HEK293 (cell line): ENCODE results near the gene RPL3.

Source experiments
- EGR2 ChIP-seq: fragments of 450-650 bp; formaldehyde crosslinking; IDR thresholded peaks from 2 replicates; pipeline ENCODE4 v1.5.1; 2016; ENCODE audit warnings: low read depth, missing biosample characterization, missing genetic modification characterization
- FEZF1 ChIP-seq: fragments of 450-650 bp; formaldehyde crosslinking; IDR thresholded peaks from 2 replicates; pipeline ENCODE4 v1.5.1; 2016; ENCODE audit warnings: missing biosample characterization, missing genetic modification characterization
- GLIS2 ChIP-seq: fragments of 450-650 bp; formaldehyde crosslinking; IDR thresholded peaks from 2 replicates; pipeline ENCODE4 v1.5.1; 2016; ENCODE audit warnings: missing biosample characterization, missing genetic modification characterization
- KLF1 ChIP-seq: fragments of 450-650 bp; formaldehyde crosslinking; IDR thresholded peaks from 2 replicates; pipeline ENCODE4 v1.5.1; 2016; ENCODE audit warnings: missing biosample characterization, missing genetic modification characterization
- KLF16 ChIP-seq: fragments of 450-650 bp; formaldehyde crosslinking; IDR thresholded peaks from 2 replicates; pipeline ENCODE4 v1.5.1; 2017; ENCODE audit warnings: missing biosample characterization, missing genetic modification characterization
- MEIS1 ChIP-seq: sonication (generic); formaldehyde crosslinking; IDR thresholded peaks from 2 replicates; pipeline ENCODE4 v1.8.1; 2022; ENCODE audit warnings: missing genetic modification reagents, mild to moderate bottlenecking, borderline replicate concordance
- MZF1 ChIP-seq: fragments of 450-650 bp; formaldehyde crosslinking; IDR thresholded peaks from 2 replicates; pipeline ENCODE4 v1.5.1; 2017; ENCODE audit warnings: missing biosample characterization, missing genetic modification characterization, borderline replicate concordance
- OSR2 ChIP-seq: fragments of 450-650 bp; formaldehyde crosslinking; IDR thresholded peaks from 2 replicates; pipeline ENCODE4 v1.5.1; 2016; ENCODE audit warnings: missing biosample characterization, missing genetic modification characterization
- PRDM1 ChIP-seq: fragments of 450-650 bp; formaldehyde crosslinking; IDR thresholded peaks from 2 replicates; pipeline ENCODE4; 2016; ENCODE audit warnings: missing biosample characterization, missing genetic modification characterization
- TRIM28 ChIP-seq: IDR thresholded peaks from 2 replicates; pipeline ENCODE4 v1.6.1; 2011; ENCODE audit warnings: low read length, control low read depth, borderline replicate concordance
- ZBTB1 ChIP-seq: fragments of 450-650 bp; formaldehyde crosslinking; IDR thresholded peaks from 2 replicates; pipeline ENCODE4 v1.5.1; 2016; ENCODE audit warnings: missing biosample characterization, missing genetic modification characterization
- ZFP3 ChIP-seq: fragments of 450-650 bp; formaldehyde crosslinking; IDR thresholded peaks from 2 replicates; pipeline ENCODE4 v1.5.1; 2016; ENCODE audit warnings: low read depth, missing biosample characterization, missing genetic modification characterization
- ZFP41 ChIP-seq: fragments of 450-650 bp; formaldehyde crosslinking; IDR thresholded peaks from 2 replicates; pipeline ENCODE4 v1.5.1; 2016; ENCODE audit warnings: missing biosample characterization, missing genetic modification characterization, borderline replicate concordance
- ZNF157 ChIP-seq: fragments of 450-650 bp; formaldehyde crosslinking; IDR thresholded peaks from 2 replicates; pipeline ENCODE4 v1.5.1; 2016; ENCODE audit warnings: missing biosample characterization, missing genetic modification characterization
- ZNF19 ChIP-seq: fragments of 450-650 bp; formaldehyde crosslinking; IDR thresholded peaks from 2 replicates; pipeline ENCODE4; 2016; ENCODE audit warnings: missing biosample characterization, missing genetic modification characterization, low read depth
- ZNF24 ChIP-seq: fragments of 450-650 bp; formaldehyde crosslinking; IDR thresholded peaks from 2 replicates; pipeline ENCODE4 v1.5.1; 2016; ENCODE audit warnings: missing biosample characterization, missing genetic modification characterization
- ZNF335 ChIP-seq: fragments of 450-650 bp; formaldehyde crosslinking; conservative IDR thresholded peaks from 2 replicates; pipeline ENCODE4 v1.5.1; 2016; ENCODE audit warnings: missing biosample characterization, missing genetic modification characterization
- ZNF354C ChIP-seq: fragments of 450-650 bp; formaldehyde crosslinking; IDR thresholded peaks from 2 replicates; pipeline ENCODE4 v1.5.1; 2016; ENCODE audit warnings: missing biosample characterization, missing genetic modification characterization, low read depth, borderline replicate concordance
- ZNF423 ChIP-seq: fragments of 450-650 bp; formaldehyde crosslinking; IDR thresholded peaks from 2 replicates; pipeline ENCODE4 v1.5.1; 2016; ENCODE audit warnings: missing biosample characterization, missing genetic modification characterization
- ZNF514 ChIP-seq: fragments of 450-650 bp; formaldehyde crosslinking; IDR thresholded peaks from 2 replicates; pipeline ENCODE4 v1.5.1; 2016; ENCODE audit warnings: missing biosample characterization, missing genetic modification characterization
- ZNF548 ChIP-seq: fragments of 450-650 bp; formaldehyde crosslinking; IDR thresholded peaks from 2 replicates; pipeline ENCODE4 v1.5.1; 2016; ENCODE audit warnings: missing biosample characterization, missing genetic modification characterization
- ZNF624 ChIP-seq: fragments of 450-650 bp; formaldehyde crosslinking; IDR thresholded peaks from 2 replicates; pipeline ENCODE4 v1.5.1; 2017; ENCODE audit warnings: missing biosample characterization, missing genetic modification characterization
- ZNF670 ChIP-seq: fragments of 450-650 bp; formaldehyde crosslinking; IDR thresholded peaks from 2 replicates; pipeline ENCODE4 v1.5.1; 2016; ENCODE audit warnings: missing biosample characterization, missing genetic modification characterization, low read depth
- ZXDB ChIP-seq: fragments of 450-650 bp; formaldehyde crosslinking; IDR thresholded peaks from 2 replicates; pipeline ENCODE4 v1.5.1; 2016; ENCODE audit warnings: missing biosample characterization, missing genetic modification characterization
- TF ChIP-seq, protein P1 (sequence below): IDR thresholded peaks from 2 replicates; pipeline ENCODE4 v1.6.1; 2011; ENCODE audit warnings: mild to moderate bottlenecking, low read depth, low read length, borderline replicate concordance
- TF ChIP-seq, protein P2 (sequence below): fragments of 450-650 bp; formaldehyde crosslinking; IDR thresholded peaks from 2 replicates; pipeline ENCODE4; 2016; ENCODE audit warnings: missing biosample characterization, missing genetic modification characterization
- TF ChIP-seq, protein P3 (sequence below): fragments of 450-650 bp; formaldehyde crosslinking; IDR thresholded peaks from 2 replicates; pipeline ENCODE4 v1.5.1; 2016; ENCODE audit warnings: missing biosample characterization, missing genetic modification characterization
- TF ChIP-seq, protein P4 (sequence below): fragments of 450-650 bp; formaldehyde crosslinking; IDR thresholded peaks from 2 replicates; pipeline ENCODE4 v1.5.1; 2016; ENCODE audit warnings: missing biosample characterization, missing genetic modification characterization
- TF ChIP-seq, protein P5 (sequence below): fragments of 450-650 bp; formaldehyde crosslinking; IDR thresholded peaks from 2 replicates; pipeline ENCODE4 v1.5.1; 2017; ENCODE audit warnings: missing biosample characterization, missing genetic modification characterization
- TF ChIP-seq, protein P6 (sequence below): fragments of 450-650 bp; formaldehyde crosslinking; IDR thresholded peaks from 2 replicates; pipeline ENCODE4 v1.5.1; 2016; ENCODE audit warnings: missing biosample characterization, missing genetic modification characterization
- TF ChIP-seq, protein P7 (sequence below): fragments of 450-650 bp; formaldehyde crosslinking; IDR thresholded peaks from 2 replicates; pipeline ENCODE4 v1.5.1; 2016; ENCODE audit warnings: missing biosample characterization, missing genetic modification characterization

RPL3 gene

DNA sequence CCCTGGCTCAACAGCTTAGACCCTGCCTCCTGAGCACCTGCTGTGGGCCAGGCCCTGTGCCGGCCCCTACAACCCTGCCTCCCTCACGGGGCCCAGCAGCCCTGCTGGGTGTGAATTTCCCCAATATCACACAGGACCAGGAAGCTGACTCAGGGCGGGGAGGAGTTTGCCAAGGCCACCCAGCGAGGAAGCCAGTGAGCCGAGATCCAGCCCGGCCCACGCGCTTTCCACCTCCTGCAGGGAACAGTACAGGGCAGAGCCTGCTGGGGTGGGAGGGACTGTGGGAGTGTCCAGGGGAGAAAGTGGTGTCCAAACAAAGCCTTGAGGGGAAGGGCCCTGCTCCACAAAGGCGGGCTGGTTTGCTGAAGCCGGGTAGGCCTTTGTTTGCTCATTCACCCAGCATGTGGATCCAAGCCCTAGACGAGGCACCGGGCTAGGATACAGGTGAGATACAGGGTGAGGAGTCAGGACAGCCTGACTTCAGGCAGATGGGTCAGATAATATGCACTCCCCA lies 26.8 kb downstream of the RPL3 start (continued):
- TF ChIP-seq ZBTB1 (tag by site-specific recombination) (no peak), ZNF624 (tag by site-specific recombination) (no peak), KLF1 (peak; percentile 47), ZFP3 (tag by site-specific recombination) (no peak), FEZF1 (tag by site-specific recombination) (no peak), ZNF24 (tag by site-specific recombination) (no peak), GLIS2 (peak; percentile 69), ZNF423 (tag by site-specific recombination) (no peak), ZNF548 (tag by site-specific recombination) (no peak), OSR2 (tag by site-specific recombination) (no peak), ZXDB (tag by site-specific recombination) (no peak), KLF16 (tag by site-specific recombination) (no peak), ZNF335 (tag by site-specific recombination) (peak; percentile 60), ZNF157 (tag by site-specific recombination) (no peak), MZF1 (tag by site-specific recombination) (no peak), EGR2 (tag by site-specific recombination) (peak; percentile 92), PRDM1 (tag by site-specific recombination) (no peak), ZNF19 (no peak), ZFP41 (tag by site-specific recombination) (no peak), ZNF670 (tag by site-specific recombination) (no peak), TRIM28 (no peak), ZNF354C (no peak), MEIS1 (CRISPR knock-in tag) (no peak), ZNF514 (tag by site-specific recombination) (no peak)
- TF ChIP-seq, protein P1, sequence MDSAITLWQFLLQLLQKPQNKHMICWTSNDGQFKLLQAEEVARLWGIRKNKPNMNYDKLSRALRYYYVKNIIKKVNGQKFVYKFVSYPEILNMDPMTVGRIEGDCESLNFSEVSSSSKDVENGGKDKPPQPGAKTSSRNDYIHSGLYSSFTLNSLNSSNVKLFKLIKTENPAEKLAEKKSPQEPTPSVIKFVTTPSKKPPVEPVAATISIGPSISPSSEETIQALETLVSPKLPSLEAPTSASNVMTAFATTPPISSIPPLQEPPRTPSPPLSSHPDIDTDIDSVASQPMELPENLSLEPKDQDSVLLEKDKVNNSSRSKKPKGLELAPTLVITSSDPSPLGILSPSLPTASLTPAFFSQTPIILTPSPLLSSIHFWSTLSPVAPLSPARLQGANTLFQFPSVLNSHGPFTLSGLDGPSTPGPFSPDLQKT, result no peak
- TF ChIP-seq, protein P2, sequence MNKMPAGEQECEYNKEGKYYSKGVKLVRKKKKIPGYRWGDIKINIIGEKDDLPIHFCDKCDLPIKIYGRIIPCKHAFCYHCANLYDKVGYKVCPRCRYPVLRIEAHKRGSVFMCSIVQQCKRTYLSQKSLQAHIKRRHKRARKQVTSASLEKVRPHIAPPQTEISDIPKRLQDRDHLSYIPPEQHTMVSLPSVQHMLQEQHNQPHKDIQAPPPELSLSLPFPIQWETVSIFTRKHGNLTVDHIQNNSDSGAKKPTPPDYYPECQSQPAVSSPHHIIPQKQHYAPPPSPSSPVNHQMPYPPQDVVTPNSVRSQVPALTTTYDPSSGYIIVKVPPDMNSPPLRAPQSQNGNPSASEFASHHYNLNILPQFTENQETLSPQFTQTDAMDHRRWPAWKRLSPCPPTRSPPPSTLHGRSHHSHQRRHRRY (tag by site-specific recombination), result no peak
- TF ChIP-seq, protein P3, sequence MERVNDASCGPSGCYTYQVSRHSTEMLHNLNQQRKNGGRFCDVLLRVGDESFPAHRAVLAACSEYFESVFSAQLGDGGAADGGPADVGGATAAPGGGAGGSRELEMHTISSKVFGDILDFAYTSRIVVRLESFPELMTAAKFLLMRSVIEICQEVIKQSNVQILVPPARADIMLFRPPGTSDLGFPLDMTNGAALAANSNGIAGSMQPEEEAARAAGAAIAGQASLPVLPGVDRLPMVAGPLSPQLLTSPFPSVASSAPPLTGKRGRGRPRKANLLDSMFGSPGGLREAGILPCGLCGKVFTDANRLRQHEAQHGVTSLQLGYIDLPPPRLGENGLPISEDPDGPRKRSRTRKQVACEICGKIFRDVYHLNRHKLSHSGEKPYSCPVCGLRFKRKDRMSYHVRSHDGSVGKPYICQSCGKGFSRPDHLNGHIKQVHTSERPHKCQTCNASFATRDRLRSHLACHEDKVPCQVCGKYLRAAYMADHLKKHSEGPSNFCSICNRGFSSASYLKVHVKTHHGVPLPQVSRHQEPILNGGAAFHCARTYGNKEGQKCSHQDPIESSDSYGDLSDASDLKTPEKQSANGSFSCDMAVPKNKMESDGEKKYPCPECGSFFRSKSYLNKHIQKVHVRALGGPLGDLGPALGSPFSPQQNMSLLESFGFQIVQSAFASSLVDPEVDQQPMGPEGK (tag by site-specific recombination), result peak; percentile 62; the same call in 1 of the 2 replicates
- TF ChIP-seq, protein P4, sequence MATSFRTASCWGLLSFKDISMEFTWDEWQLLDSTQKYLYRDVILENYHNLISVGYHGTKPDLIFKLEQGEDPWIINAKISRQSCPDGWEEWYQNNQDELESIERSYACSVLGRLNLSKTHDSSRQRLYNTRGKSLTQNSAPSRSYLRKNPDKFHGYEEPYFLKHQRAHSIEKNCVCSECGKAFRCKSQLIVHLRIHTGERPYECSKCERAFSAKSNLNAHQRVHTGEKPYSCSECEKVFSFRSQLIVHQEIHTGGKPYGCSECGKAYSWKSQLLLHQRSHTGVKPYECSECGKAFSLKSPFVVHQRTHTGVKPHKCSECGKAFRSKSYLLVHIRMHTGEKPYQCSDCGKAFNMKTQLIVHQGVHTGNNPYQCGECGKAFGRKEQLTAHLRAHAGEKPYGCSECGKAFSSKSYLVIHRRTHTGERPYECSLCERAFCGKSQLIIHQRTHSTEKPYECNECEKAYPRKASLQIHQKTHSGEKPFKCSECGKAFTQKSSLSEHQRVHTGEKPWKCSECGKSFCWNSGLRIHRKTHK (tag by site-specific recombination), result no peak
- TF ChIP-seq, protein P5, sequence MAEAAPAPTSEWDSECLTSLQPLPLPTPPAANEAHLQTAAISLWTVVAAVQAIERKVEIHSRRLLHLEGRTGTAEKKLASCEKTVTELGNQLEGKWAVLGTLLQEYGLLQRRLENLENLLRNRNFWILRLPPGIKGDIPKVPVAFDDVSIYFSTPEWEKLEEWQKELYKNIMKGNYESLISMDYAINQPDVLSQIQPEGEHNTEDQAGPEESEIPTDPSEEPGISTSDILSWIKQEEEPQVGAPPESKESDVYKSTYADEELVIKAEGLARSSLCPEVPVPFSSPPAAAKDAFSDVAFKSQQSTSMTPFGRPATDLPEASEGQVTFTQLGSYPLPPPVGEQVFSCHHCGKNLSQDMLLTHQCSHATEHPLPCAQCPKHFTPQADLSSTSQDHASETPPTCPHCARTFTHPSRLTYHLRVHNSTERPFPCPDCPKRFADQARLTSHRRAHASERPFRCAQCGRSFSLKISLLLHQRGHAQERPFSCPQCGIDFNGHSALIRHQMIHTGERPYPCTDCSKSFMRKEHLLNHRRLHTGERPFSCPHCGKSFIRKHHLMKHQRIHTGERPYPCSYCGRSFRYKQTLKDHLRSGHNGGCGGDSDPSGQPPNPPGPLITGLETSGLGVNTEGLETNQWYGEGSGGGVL (tag by site-specific recombination), result no peak
- TF ChIP-seq, protein P6, sequence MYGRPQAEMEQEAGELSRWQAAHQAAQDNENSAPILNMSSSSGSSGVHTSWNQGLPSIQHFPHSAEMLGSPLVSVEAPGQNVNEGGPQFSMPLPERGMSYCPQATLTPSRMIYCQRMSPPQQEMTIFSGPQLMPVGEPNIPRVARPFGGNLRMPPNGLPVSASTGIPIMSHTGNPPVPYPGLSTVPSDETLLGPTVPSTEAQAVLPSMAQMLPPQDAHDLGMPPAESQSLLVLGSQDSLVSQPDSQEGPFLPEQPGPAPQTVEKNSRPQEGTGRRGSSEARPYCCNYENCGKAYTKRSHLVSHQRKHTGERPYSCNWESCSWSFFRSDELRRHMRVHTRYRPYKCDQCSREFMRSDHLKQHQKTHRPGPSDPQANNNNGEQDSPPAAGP (tag by site-specific recombination), result peak; percentile 79; the same call in 1 of the 2 replicates
- TF ChIP-seq, protein P7, sequence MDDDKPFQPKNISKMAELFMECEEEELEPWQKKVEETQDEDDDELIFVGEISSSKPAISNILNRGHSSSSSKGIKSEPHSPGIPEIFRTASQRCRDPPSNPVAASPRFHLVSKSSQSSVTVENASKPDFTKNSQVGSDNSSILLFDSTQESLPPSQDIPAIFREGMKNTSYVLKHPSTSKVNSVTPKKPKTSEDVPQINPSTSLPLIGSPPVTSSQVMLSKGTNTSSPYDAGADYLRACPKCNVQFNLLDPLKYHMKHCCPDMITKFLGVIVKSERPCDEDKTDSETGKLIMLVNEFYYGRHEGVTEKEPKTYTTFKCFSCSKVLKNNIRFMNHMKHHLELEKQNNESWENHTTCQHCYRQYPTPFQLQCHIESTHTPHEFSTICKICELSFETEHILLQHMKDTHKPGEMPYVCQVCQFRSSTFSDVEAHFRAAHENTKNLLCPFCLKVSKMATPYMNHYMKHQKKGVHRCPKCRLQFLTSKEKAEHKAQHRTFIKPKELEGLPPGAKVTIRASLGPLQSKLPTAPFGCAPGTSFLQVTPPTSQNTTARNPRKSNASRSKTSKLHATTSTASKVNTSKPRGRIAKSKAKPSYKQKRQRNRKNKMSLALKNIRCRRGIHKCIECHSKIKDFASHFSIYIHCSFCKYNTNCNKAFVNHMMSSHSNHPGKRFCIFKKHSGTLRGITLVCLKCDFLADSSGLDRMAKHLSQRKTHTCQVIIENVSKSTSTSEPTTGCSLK (tag by site-specific recombination), result no peak
